IMR-90 (cell line): Measurements from ENCODE around the gene SLC25A26. TPM values are rescaled to one million over a fixed set of nuclear protein-coding genes. Genes with fewer than 3 reads are reported as not detected.
A peak's percentile ranks its signal among the peaks of the same experiment; 100 is the strongest.

ENCODE experiments used
- ATAC-seq: fragments of 200-7000 bp; cut with Tn5 transposase; 2 replicates; pipeline ENCODE4 v1.9.1; 2020; ENCODE audit warnings: low read depth, mild to moderate bottlenecking, moderate library complexity
- BruUV-seq: library from RNA; stranded (reverse); fragments of 400-500 nt; replicated peaks from 2 replicates; lab custom pipeline; 2021; lab: Mats Ljungman, UMichigan
- CTCF ChIA-PET: fragments of 300-600 bp; formaldehyde crosslinking; extraction: SDS; loops from one replicate; lab custom pipeline; 2021; ENCODE audit warnings: antibody characterized with exemption; lab: Yijun Ruan, JAX
- POLR2A ChIA-PET: fragments of 300-600 bp; sonication (Branson Sonifier 250); formaldehyde crosslinking; loops from one replicate; lab custom pipeline; 2022; ENCODE audit warnings: antibody characterized with exemption; ENCODE audit not compliant: unreplicated experiment; lab: Charles Lee
- DNase-seq: peaks from one replicate; pipeline ENCODE4 v3.0.0; 2013
- H2AFZ ChIP-seq: replicated peaks from 2 replicates; pipeline ENCODE3; 2013; ENCODE audit warnings: low read length, mild to moderate bottlenecking; ENCODE audit not compliant: poor library complexity
- H2AK5ac ChIP-seq: 2 replicates; pipeline ENCODE4 v1.6.1; 2013; ENCODE audit warnings: low read depth, low read length, inconsistent platforms
- H2AK9ac ChIP-seq: replicated peaks from 2 replicates; pipeline ENCODE3; 2013; ENCODE audit warnings: mild to moderate bottlenecking, low read depth, low read length, moderate library complexity; ENCODE audit not compliant: poor library complexity
- H2BK120ac ChIP-seq: 2 replicates; pipeline ENCODE4 v1.6.1; 2013; ENCODE audit warnings: low read depth, low read length, inconsistent platforms
- H2BK15ac ChIP-seq: 3 replicates; pipeline ENCODE4 v1.6.1; 2013; ENCODE audit warnings: low read depth, low read length, inconsistent platforms
- H2BK20ac ChIP-seq: 2 replicates; pipeline ENCODE4 v1.6.1; 2013; ENCODE audit warnings: low read depth, mild to moderate bottlenecking, inconsistent platforms, low read length, moderate library complexity
- H2BK5ac ChIP-seq: 2 replicates; pipeline ENCODE4 v1.6.1; 2013; ENCODE audit warnings: mild to moderate bottlenecking, low read depth, low read length, inconsistent platforms; ENCODE audit not compliant: poor library complexity, severe bottlenecking
- H3K14ac ChIP-seq: replicated peaks from 2 replicates; pipeline ENCODE4 v1.6.1; 2013; ENCODE audit warnings: low read depth, low read length, inconsistent platforms
- H3K18ac ChIP-seq: 2 replicates; pipeline ENCODE4 v1.6.1; 2013; ENCODE audit warnings: low read depth, low read length, control low read depth
- H3K23ac ChIP-seq: 2 replicates; pipeline ENCODE4 v1.6.1; 2013; ENCODE audit warnings: low read depth, low read length, inconsistent platforms
- H3K27ac ChIP-seq: 2 replicates; pipeline ENCODE4 v1.5.1; 2013; ENCODE audit warnings: mild to moderate bottlenecking, control low read depth, low read length; ENCODE audit not compliant: insufficient read depth
- H3K27me3 ChIP-seq: 2 replicates; pipeline ENCODE4 v1.6.1; 2013; ENCODE audit warnings: low read length; ENCODE audit not compliant: control insufficient read depth, insufficient read depth
- H3K36me3 ChIP-seq: 2 replicates; pipeline ENCODE4 v1.6.1; 2013; ENCODE audit warnings: low read length, mixed read lengths; ENCODE audit not compliant: control insufficient read depth, insufficient read depth
- H3K4ac ChIP-seq: 2 replicates; pipeline ENCODE4 v1.6.1; 2013; ENCODE audit warnings: low read depth, low read length, inconsistent platforms
- H3K4me1 ChIP-seq: 2 replicates; pipeline ENCODE4 v1.6.1; 2013; ENCODE audit warnings: low read length, mixed read lengths; ENCODE audit not compliant: control insufficient read depth, insufficient read depth
- H3K4me2 ChIP-seq: 2 replicates; pipeline ENCODE4 v1.6.1; 2013; ENCODE audit warnings: low read depth, mild to moderate bottlenecking, control low read depth, low read length, moderate library complexity
- H3K4me3 ChIP-seq: 2 replicates; pipeline ENCODE4 v1.5.1; 2013; ENCODE audit warnings: low read depth, mild to moderate bottlenecking, control low read depth, low read length, moderate library complexity; ENCODE audit not compliant: insufficient read depth
- H3K56ac ChIP-seq: 2 replicates; pipeline ENCODE4 v1.6.1; 2013; ENCODE audit warnings: low read length, inconsistent platforms; ENCODE audit not compliant: insufficient read depth; ENCODE audit errors: extremely low read depth
- H3K79me1 ChIP-seq, 2 experiments: 2 replicates each; pipeline ENCODE4 v1.6.1; 2013; ENCODE audit warnings: low read length in 2 of 2, inconsistent platforms in 1 of 2, low read depth in 1 of 2
- H3K9ac ChIP-seq: 2 replicates; pipeline ENCODE4 v1.6.1; 2013; ENCODE audit warnings: low read depth, low read length, control low read depth
- H3K9me1 ChIP-seq: 2 replicates; pipeline ENCODE4 v1.6.1; 2013; ENCODE audit warnings: low read length, inconsistent platforms; ENCODE audit not compliant: insufficient read depth
- H3K9me3 ChIP-seq: 2 replicates; pipeline ENCODE4 v1.6.1; 2013; ENCODE audit warnings: low read length; ENCODE audit not compliant: control insufficient read depth, insufficient read depth
- H4K20me1 ChIP-seq: 2 replicates; pipeline ENCODE4 v1.6.1; 2013; ENCODE audit warnings: low read length, inconsistent platforms; ENCODE audit not compliant: insufficient read depth
- H4K5ac ChIP-seq: 2 replicates; pipeline ENCODE4 v1.6.1; 2013; ENCODE audit warnings: mild to moderate bottlenecking, low read depth, low read length, control low read depth
- H4K8ac ChIP-seq, 2 experiments: 2 replicates each; pipeline ENCODE4 v1.6.1; 2013; ENCODE audit warnings: low read depth in 2 of 2, low read length in 2 of 2, control low read depth in 1 of 2, inconsistent platforms in 1 of 2
- H4K91ac ChIP-seq: 2 replicates; pipeline ENCODE4 v1.6.1; 2013; ENCODE audit warnings: low read depth, low read length, inconsistent platforms; ENCODE audit not compliant: insufficient read depth
- BHLHE40 ChIP-seq: fragments of 150-350 bp; IDR thresholded peaks from 2 replicates; pipeline ENCODE4 v1.6.1; 2016; ENCODE audit warnings: mild to moderate bottlenecking, low read depth, low read length
- CEBPB ChIP-seq: IDR thresholded peaks from 2 replicates; pipeline ENCODE4 v1.6.1; 2012; ENCODE audit warnings: low read depth, low read length, improper control_type of control experiment
- CHD1 ChIP-seq: IDR thresholded peaks from 2 replicates; pipeline ENCODE4 v1.6.1; 2012; ENCODE audit warnings: low read depth, low read length, improper control_type of control experiment
- FOS ChIP-seq: fragments of 150-350 bp; IDR thresholded peaks from 2 replicates; pipeline ENCODE4 v1.6.1; 2016; ENCODE audit warnings: low read depth, low read length
- MAFK ChIP-seq: IDR thresholded peaks from 2 replicates; pipeline ENCODE4 v1.6.1; 2012; ENCODE audit warnings: low read depth, low read length, improper control_type of control experiment
- MXI1 ChIP-seq: IDR thresholded peaks from 2 replicates; pipeline ENCODE4 v1.6.1; 2012; ENCODE audit warnings: low read depth, mild to moderate bottlenecking, low read length, moderate library complexity, borderline replicate concordance
- NFE2L2 ChIP-seq: fragments of 150-350 bp; IDR thresholded peaks from 2 replicates; pipeline ENCODE4 v1.6.1; 2016; ENCODE audit warnings: low read depth, mild to moderate bottlenecking, low read length
- POLR2A ChIP-seq: IDR thresholded peaks from 2 replicates; pipeline ENCODE4 v1.6.1; 2012; ENCODE audit warnings: mild to moderate bottlenecking, low read depth, low read length
- RAD21 ChIP-seq: IDR thresholded peaks from 2 replicates; pipeline ENCODE4 v1.6.1; 2012; ENCODE audit warnings: low read length, improper control_type of control experiment
- RCOR1 ChIP-seq: IDR thresholded peaks from 2 replicates; pipeline ENCODE4 v1.6.1; 2012; ENCODE audit warnings: mild to moderate bottlenecking, low read length, improper control_type of control experiment; ENCODE audit not compliant: insufficient replicate concordance
- RFX5 ChIP-seq: IDR thresholded peaks from 2 replicates; pipeline ENCODE4 v1.8.0; 2012; ENCODE audit warnings: low read depth, mild to moderate bottlenecking, low read length, moderate library complexity
- SMC3 ChIP-seq: fragments of 150-350 bp; IDR thresholded peaks from 2 replicates; pipeline ENCODE4 v1.6.1; 2016; ENCODE audit warnings: low read depth, mild to moderate bottlenecking, antibody characterized with exemption, low read length, moderate library complexity
- USF2 ChIP-seq: fragments of 150-350 bp; IDR thresholded peaks from 2 replicates; pipeline ENCODE4 v1.6.1; 2017; ENCODE audit warnings: mild to moderate bottlenecking, antibody characterized with exemption, low read length, low read depth
- WGBS, 2 experiments: methylation state at CpG; one replicate each; pipeline versions ENCODE4 v1.1.5 to v1.1.7; 2013; ENCODE audit warnings: missing lambda C conversion rate in 2 of 2; ENCODE audit not compliant: insufficient read length in 1 of 2; ENCODE audit errors: extremely low coverage in 2 of 2; 5-methylcytosine and 5-hydroxymethylcytosine counted together
- dilution Hi-C: fragments of 300-500 bp; cut with HindIII; formaldehyde crosslinking; loops from one replicate; pipeline ENCODE4 v1.14.3; 2018; ENCODE audit warnings: low sequenced_read_pairs; ENCODE audit not compliant: unreplicated experiment
- in situ Hi-C: fragments of 300-500 bp; cut with MboI; formaldehyde crosslinking; loops from 3 replicates; pipeline ENCODE4 v1.14.3; 2019; ENCODE audit warnings: low sequenced_read_pairs, inconsistent platforms, mixed read lengths
- intact Hi-C: fragments of 100-400 bp; cut with micrococcal nuclease; formaldehyde crosslinking; loops from 2 replicates; pipeline ENCODE4 v1.10.0; 2022
- polyA plus RNA-seq, 3 experiments: library from polyadenylated mRNA; depleted of rRNA; stranded (reverse); fragments of >200 nt; gene quantifications; 2 replicates each; pipeline ENCODE4 v1.2.3, GENCODE V29; 2012; ENCODE audit warnings: low replicate concordance in 1 of 3
- total RNA-seq: library from RNA; depleted of rRNA; stranded (reverse); fragments of >200 nt; gene quantifications from 2 replicates; pipeline ENCODE4 v1.2.3, GENCODE V29; 2012
- TF ChIP-seq, protein P1 (sequence below): conservative IDR thresholded peaks from 2 replicates; pipeline ENCODE4 v1.5.1; 2012; ENCODE audit warnings: mild to moderate bottlenecking, low read depth, low read length, improper control_type of control experiment
- TF ChIP-seq, protein P2 (sequence below): fragments of 150-350 bp; IDR thresholded peaks from 2 replicates; pipeline ENCODE4 v1.6.1; 2016; ENCODE audit warnings: low read depth, mild to moderate bottlenecking, low read length, moderate library complexity, borderline replicate concordance

SLC25A26 gene
- total and polyA plus RNA-seq, 2 of the 4 experiments (the other 2 are of a cell fraction), result 10.9 to 12.7 TPM

DNA sequence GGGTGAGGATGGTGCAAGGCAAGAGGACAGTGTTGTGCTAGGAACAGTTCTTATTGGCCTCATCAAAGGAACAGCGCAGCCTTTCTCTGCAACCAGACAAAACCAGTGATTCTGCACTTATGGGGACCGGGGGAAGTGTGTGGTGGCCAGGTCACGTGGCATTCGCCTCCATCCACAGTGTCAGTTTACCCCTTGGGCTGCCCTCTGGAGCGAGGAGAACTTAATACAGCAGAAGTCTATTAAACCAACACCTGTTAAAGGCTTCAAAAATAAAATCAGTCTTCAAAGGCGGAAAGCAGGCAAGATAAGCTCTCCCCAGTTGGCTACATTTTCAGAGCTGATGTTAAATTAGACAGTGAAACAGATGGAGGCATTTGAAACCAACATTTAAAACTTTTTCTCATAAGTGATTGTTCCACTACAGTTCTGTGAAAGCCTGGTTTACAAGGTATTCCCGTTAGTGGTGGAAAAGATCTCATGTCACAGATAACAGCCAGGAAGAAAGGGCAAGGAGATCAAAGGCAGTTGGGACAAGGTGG, 204.8 kb downstream of the SLC25A26 start:
- intact Hi-C loops, result loop anchor here (5.0 kb wide), 1 partner anchor 47 kb away; no protein-coding TSS in a partner anchor
- POLR2A ChIA-PET, result no interaction called here

More for the DNA sequence above, 204.8 kb downstream of the SLC25A26 start:
- DNase-seq (no peak), ATAC-seq (no peak)
- TF ChIP-seq CEBPB (no peak), MXI1 (no peak), RFX5 (no peak), FOS (no peak), RCOR1 (no peak), MAFK (no peak), SMC3 (no peak), USF2 (no peak), NFE2L2 (no peak), BHLHE40 (no peak), RAD21 (no peak), CHD1 (no peak), POLR2A (no peak)
- TF ChIP-seq, protein P1, sequence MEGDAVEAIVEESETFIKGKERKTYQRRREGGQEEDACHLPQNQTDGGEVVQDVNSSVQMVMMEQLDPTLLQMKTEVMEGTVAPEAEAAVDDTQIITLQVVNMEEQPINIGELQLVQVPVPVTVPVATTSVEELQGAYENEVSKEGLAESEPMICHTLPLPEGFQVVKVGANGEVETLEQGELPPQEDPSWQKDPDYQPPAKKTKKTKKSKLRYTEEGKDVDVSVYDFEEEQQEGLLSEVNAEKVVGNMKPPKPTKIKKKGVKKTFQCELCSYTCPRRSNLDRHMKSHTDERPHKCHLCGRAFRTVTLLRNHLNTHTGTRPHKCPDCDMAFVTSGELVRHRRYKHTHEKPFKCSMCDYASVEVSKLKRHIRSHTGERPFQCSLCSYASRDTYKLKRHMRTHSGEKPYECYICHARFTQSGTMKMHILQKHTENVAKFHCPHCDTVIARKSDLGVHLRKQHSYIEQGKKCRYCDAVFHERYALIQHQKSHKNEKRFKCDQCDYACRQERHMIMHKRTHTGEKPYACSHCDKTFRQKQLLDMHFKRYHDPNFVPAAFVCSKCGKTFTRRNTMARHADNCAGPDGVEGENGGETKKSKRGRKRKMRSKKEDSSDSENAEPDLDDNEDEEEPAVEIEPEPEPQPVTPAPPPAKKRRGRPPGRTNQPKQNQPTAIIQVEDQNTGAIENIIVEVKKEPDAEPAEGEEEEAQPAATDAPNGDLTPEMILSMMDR, result no peak
- TF ChIP-seq, protein P2, sequence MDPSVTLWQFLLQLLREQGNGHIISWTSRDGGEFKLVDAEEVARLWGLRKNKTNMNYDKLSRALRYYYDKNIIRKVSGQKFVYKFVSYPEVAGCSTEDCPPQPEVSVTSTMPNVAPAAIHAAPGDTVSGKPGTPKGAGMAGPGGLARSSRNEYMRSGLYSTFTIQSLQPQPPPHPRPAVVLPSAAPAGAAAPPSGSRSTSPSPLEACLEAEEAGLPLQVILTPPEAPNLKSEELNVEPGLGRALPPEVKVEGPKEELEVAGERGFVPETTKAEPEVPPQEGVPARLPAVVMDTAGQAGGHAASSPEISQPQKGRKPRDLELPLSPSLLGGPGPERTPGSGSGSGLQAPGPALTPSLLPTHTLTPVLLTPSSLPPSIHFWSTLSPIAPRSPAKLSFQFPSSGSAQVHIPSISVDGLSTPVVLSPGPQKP, result no peak
- BruUV-seq, result no TSS peak
- Histone ChIP-seq H3K56ac (no peak overlapping the region), H3K23ac (no peak overlapping the region), H2BK120ac (no peak overlapping the region; the same call in 1 of the 2 replicates), H3K4ac (no peak overlapping the region), H3K9me3 (peaks cover 5% of the 10 kb centered on the region; the same call in 1 of the 2 replicates), H4K91ac (peak overlapping the region; percentile 42; the same call in 1 of the 2 replicates), H3K4me3 (no peak overlapping the region), H2BK20ac (peak overlapping the region; percentile 62; the same call in 1 of the 2 replicates), H3K4me1 (peaks cover 23% of the 10 kb centered on the region), H2BK5ac (no peak overlapping the region), H3K27ac (no peak overlapping the region), H3K79me1 (peaks cover 36 to 66% of the 10 kb centered on the region in 2 experiments), H2AK5ac (peak overlapping the region; percentile 76), H3K9me1 (peaks cover 19% of the 10 kb centered on the region), H3K9ac (no peak overlapping the region), H3K27me3 (no peaks in the 10 kb centered on the region), H2AFZ (no peak overlapping the region), H3K14ac (no peak overlapping the region), H3K36me3 (0 out of 2 replicates have a peak, but pooled peaks cover 2% of the 10 kb centered on the region), H2BK15ac (peak overlapping the region; percentile 82; the same call in 2 of the 3 replicates), H4K8ac (peak overlapping the region in 1 of 2 experiments; percentile 14; a peak in 1 of 4 replicates), H4K5ac (no peak overlapping the region), H4K20me1 (peaks cover 5% of the 10 kb centered on the region), H3K18ac (no peak overlapping the region; the same call in 1 of the 2 replicates), H3K4me2 (no peak overlapping the region), H2AK9ac (no peak overlapping the region)
- dilution Hi-C loops (no loop called here), in situ Hi-C loops (no loop called here)
- CTCF ChIA-PET, result no interaction called here
- WGBS, 2 experiments, result 100% methylated on average over 2 of the region's 7 CpGs; no CpG with 5 or more reads in 1 of the 2 experiments
